A673 (cell line): Measurements from ENCODE around the gene OCEL1.

Experiments used
- EZH2 ChIP-seq: fragments of 200-600 bp; sonication (generic); IDR thresholded peaks from 2 replicates; pipeline ENCODE4 v1.6.1; 2017; ENCODE audit warnings: borderline replicate concordance, low read depth, mild to moderate bottlenecking, mixed read lengths, antibody characterized with exemption, low read length; ENCODE audit not compliant: poor library complexity, severe bottlenecking
- TF ChIP-seq, protein P1 (sequence below): fragments of 300-800, 200-600 bp; sonication (generic); conservative IDR thresholded peaks from 2 replicates; pipeline ENCODE4 v1.5.1; 2017; ENCODE audit warnings: low read depth, mild to moderate bottlenecking, antibody characterized with exemption, low read length, moderate library complexity, mixed read lengths

GRCh38 chr19:17214508-17215126, 11.4 kb upstream of the OCEL1 start:
- TF ChIP-seq, protein P1, sequence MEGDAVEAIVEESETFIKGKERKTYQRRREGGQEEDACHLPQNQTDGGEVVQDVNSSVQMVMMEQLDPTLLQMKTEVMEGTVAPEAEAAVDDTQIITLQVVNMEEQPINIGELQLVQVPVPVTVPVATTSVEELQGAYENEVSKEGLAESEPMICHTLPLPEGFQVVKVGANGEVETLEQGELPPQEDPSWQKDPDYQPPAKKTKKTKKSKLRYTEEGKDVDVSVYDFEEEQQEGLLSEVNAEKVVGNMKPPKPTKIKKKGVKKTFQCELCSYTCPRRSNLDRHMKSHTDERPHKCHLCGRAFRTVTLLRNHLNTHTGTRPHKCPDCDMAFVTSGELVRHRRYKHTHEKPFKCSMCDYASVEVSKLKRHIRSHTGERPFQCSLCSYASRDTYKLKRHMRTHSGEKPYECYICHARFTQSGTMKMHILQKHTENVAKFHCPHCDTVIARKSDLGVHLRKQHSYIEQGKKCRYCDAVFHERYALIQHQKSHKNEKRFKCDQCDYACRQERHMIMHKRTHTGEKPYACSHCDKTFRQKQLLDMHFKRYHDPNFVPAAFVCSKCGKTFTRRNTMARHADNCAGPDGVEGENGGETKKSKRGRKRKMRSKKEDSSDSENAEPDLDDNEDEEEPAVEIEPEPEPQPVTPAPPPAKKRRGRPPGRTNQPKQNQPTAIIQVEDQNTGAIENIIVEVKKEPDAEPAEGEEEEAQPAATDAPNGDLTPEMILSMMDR: no peak
- TF ChIP-seq EZH2: no peak
